NB4 (cell line): ENCODE data around the gene HUS1.
"Not testable (repeated sequence)": the region's sequence is repeated elsewhere in the genome, so short reads cannot be mapped to it uniquely, and the experiment has no call there.

Source experiments
- DNase-seq: peaks from one replicate; pipeline ENCODE4 v3.0.0; 2010; ENCODE audit warnings: low read depth
- H3K4me3 ChIP-seq: one replicate; pipeline ENCODE4 v1.5.1; 2011; ENCODE audit warnings: mild to moderate bottlenecking, low read depth, low read length, moderate library complexity
- CTCF ChIP-seq: IDR thresholded peaks from one replicate; pipeline ENCODE4 v1.5.1; 2012; ENCODE audit warnings: low read depth, low read length
- MAX ChIP-seq: IDR thresholded peaks from 2 replicates; pipeline ENCODE4 v1.6.1; 2011; ENCODE audit warnings: low read depth, low read length
- MYC ChIP-seq: IDR thresholded peaks from 2 replicates; pipeline ENCODE4 v1.6.1; 2011; ENCODE audit warnings: low read depth, low read length
- POLR2A ChIP-seq: IDR thresholded peaks from 2 replicates; pipeline ENCODE4 v1.6.1; 2011; ENCODE audit warnings: mild to moderate bottlenecking; ENCODE audit not compliant: insufficient read length; ENCODE audit errors: extremely low read depth

Gene HUS1

GRCh38 chr7:47932466-47933037 is 46.9 kb downstream of the HUS1 start:
- H3K4me3 ChIP-seq = no peak overlapping the region
- no peak for DNase-seq
- no peak for TF ChIP-seq POLR2A
- no peak for TF ChIP-seq CTCF
- no peak for TF ChIP-seq MAX
- TF ChIP-seq MYC = no peak

GRCh38 chr7:47932016-47932415 is 47.4 kb downstream of the HUS1 start:
- no peak for DNase-seq
- no peak overlapping the region for H3K4me3 ChIP-seq
- TF ChIP-seq CTCF (no peak), MAX (no peak), POLR2A (no peak), MYC (no peak)

- no peak for DNase-seq
- TF ChIP-seq POLR2A = no peak
- TF ChIP-seq MYC = no peak
- TF ChIP-seq MAX = no peak
- TF ChIP-seq CTCF = no peak
- no peak overlapping the region for H3K4me3 ChIP-seq
Observed at GRCh38 chr7:47931005-47932004, 48.1 kb downstream of the HUS1 start.

- no peak for TF ChIP-seq POLR2A
- no peak for TF ChIP-seq MAX
- no peak for TF ChIP-seq CTCF
- no peak overlapping the region for H3K4me3 ChIP-seq
- DNase-seq = no peak
Observed at GRCh38 chr7:47924266-47924665, 55.1 kb downstream of the HUS1 start.

GRCh38 chr7:47923081-47923875 is 56.1 kb downstream of the HUS1 start:
- not testable (repeated sequence) for DNase-seq, H3K4me3 ChIP-seq

- H3K4me3 ChIP-seq, DNase-seq: not testable (repeated sequence)
Observed at GRCh38 chr7:47916514-47916913, 62.9 kb downstream of the HUS1 start.
